ENCODE results near the gene SPATA18.
"Not testable (repeated sequence)": the region's sequence is repeated elsewhere in the genome, so short reads cannot be mapped to it uniquely, and the experiment has no call there.

GRCh38 chr4:52137152-52137551 lies 86.0 kb downstream of the SPATA18 start:
- TF ChIP-seq CTCF, POLR2A (IDR thresholded peaks at IDR 0.05): not testable (repeated sequence)

Data from thyroid gland (tissue), 4 donors.